ENCODE results near the gene RGS16.

RGS16 gene

DNA sequence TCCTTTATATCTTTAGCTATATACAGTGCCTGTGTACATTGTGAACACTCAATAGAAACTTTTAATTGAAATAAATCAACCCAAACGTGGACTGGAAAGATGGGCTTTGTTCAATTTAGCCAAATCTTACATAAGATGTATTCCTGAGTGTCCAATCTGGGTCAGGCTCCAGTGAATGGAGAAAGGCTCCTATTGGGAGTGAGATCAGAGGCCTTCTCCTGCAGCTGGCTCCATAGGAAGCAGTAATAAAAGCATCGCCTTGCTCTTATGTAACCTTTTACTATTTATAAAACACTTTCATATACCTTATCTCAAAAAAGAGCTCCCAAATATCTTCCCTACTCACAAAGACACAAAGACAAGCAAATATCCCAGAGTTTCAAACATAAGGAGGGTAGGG lies 24.9 kb upstream of the RGS16 start:
- no peak for DNase-seq

DNA sequence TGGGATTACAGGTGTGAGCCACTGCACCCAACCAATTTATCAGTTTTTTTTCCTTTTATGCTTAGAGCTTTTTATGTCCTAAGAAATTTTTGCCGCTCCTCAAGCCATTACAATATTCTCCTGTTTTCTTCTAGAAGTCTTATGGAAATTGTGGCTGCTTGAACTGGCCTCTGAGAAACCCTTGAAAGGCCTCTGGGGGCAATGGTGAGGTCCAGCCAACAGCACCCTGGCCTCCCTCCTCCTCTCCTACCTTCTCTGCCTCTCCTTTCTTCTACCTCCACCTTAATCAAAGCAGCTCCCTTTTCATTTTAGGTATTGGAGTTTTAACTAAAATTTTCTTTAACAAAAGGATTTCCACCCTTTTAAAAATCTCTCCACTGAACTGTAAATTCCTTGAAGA lies 24.5 kb upstream of the RGS16 start:
- no peak for DNase-seq

DNA sequence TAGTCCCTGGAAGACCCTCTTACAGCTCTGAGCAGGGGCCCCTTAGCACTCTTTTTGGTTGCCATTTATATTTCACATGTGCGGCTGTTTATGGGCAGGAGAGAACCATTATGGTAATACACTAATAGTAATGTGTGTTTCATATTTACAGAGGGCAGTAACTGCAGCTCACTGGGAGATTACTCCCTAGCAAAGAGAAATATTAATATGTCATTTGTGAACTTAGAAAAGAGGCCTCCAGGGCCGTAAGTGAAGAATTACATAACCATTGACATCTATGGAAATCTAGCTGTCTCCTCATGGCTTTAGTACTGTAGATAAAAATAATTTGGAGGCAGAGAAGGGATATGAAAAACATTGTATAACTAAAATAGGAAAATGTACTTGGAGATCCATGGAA lies 23.4 kb upstream of the RGS16 start:
- no peak for DNase-seq

DNA sequence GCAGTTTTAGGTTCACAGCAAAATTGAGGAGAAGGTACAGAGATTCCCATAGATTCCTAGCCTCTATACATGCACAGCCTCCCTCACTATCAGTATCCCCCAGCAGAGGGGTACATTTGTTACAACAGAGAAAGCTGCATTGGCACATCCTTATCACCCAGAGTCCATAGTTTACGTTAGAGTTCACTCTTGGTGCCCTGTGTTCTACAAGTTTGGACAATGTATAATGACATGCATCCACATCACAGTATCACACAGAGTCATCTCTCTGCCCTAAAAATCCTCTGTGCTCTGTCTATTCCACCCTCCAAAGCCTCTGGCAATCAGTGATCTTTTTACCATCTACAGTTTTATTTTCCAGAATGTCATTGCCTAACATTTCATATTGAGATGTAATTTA lies 22.3 kb upstream of the RGS16 start:
- DNase-seq, result no peak

DNA sequence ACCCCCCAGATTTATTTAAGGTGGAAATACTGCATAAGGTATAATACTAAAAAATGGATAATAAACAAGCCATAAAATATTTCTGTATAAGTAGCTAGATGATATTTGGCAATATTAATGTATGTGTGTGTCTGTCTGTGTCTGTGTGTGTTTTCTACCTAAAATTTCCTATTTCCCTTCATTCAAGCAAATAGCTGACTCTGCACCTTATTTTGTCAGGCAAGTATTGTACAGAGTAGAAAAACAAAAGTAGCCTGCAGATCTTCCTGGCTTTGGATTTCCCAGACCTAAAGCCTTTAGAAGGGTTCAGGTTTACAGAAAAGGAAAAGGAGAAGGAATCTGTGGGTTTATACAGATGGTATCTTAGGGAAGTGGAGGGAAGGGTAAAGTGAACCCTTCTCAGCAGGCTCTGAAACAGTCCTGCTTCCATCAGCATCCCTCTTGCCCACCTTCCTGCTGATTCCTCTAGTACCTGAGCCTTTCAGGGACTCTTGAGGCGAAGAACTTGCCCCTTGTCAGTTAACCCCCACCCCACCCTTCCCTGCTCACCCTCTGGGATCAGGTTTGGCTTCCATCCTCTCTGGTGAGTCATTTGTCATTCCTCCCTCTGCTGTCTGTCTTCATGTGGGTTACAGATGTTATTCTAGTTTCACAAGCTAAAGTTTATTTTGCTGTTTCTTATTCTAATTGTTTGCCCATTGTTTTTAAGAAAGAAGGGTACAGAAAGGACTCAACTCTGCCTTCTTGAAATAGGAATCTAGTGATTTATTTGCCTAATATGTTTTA lies 21.7 kb upstream of the RGS16 start:
- no peak for DNase-seq

DNA sequence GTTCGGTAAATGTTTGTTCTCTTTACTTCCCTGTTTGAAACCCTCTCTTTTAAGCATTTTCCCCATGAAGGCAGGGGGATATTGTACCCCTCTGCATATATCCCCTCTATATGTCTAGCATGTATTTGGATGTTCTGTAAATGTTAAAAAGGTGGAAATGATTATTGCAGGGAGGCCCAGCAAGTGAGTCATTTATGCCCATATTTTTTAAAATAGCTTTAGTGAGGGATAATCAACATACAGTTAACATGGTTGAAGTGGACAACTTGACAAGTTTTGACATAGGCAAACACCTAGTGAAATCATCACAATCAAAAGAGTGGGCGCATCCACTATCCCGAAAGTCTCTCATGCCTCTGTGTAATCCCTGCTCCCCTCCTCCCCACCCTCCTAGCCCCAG lies 20.8 kb upstream of the RGS16 start:
- DNase-seq, result no peak

DNA sequence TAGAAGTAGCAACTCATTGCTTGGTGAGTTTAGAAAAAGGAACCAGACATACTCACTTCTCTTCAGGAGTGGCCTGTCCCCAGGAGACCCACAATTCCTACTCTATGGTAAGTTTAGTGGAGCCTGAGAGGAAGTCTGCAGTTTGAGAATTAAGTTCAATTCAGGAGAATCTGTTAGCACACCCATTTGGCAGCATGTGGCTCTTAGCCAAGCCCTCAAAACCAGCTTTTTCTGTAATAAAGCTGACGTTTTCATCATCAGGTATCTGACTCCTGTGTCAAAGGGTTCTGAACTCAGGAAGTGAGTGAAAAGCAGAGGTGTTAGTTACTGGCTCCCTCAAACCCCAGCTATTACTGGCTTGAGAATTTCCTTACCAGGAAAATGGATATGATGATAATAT lies 20.4 kb upstream of the RGS16 start:
- no peak for DNase-seq

DNA sequence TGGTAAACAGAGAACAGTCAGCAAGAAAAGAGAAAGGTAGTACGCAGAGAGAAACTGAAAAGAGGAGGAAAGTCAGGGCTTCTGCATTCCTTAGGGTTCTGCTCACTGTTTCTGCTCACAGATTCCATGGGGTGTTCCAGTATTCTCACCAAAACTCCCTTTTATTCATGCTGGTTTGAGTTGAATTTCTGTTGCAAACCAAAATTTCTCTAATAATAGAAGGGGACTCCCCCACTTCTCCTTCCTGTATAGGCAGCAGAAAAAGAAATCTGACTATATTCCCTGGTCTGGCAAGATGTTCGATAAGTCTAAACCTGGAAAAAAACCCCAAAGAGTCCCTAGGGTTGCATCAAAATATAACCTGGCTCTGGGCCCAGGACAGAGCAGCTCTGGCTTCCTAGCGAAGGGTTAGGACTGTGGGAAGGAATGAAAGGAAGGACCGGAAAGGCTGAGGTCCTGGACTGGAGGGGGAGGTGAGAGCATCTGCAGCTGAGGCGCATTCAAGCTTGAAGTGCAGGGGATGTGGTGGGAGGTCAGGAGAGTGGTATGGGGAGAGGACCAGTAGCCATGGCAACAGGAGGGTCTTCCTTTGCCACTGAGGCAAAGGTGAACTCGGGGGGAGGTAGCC lies 18.8 kb upstream of the RGS16 start:
- DNase-seq, result peak; percentile 84

DNA sequence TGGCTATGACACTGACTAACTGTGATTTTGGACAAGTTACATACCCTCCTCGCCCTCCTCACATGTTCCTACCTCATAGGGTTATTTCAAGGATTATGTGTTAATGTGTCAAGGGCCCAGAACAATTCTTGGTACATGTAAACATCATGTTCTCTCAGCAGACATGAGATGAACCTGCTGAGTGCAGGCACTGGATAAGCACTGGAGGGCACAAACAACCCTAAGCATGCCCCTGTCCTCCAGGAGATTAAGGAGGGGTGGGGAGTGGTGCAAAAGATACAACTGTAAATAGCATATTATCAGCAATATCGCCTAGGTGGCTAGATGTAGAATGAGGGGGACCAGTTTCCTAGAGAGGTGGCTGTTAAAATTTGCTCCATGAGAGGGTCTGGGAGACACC lies 17.7 kb upstream of the RGS16 start:
- no peak for DNase-seq

DNA sequence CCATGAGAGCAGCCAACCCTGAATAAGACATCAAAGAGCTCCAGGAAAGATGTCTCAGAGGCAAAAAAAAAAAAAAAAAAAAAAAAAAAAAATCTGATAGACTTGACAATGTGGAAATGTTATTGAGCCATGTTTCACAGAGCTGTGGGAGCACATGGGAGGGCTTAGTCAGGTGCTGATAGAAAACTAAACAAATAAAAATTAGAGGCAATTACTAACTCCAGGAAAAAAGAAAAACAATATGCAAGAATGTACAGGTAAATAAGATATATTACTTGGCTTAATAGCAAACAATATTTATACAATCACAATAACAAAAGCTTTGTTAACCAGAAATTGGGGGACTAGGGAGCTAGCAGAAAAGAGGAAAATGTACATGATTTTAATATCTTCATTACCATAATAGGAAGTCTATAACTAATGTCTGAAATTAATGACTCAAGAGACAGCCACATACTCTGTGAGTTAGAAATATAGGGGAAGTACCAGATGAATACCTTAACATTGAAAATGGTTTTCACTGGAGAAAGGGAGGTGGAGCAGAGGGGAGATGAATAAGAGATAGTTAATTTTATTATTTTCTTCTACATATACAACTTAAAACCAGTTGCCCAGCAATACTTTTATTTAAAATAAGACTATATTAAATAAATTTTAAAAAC lies 16.9 kb upstream of the RGS16 start:
- DNase-seq, result no peak

DNA sequence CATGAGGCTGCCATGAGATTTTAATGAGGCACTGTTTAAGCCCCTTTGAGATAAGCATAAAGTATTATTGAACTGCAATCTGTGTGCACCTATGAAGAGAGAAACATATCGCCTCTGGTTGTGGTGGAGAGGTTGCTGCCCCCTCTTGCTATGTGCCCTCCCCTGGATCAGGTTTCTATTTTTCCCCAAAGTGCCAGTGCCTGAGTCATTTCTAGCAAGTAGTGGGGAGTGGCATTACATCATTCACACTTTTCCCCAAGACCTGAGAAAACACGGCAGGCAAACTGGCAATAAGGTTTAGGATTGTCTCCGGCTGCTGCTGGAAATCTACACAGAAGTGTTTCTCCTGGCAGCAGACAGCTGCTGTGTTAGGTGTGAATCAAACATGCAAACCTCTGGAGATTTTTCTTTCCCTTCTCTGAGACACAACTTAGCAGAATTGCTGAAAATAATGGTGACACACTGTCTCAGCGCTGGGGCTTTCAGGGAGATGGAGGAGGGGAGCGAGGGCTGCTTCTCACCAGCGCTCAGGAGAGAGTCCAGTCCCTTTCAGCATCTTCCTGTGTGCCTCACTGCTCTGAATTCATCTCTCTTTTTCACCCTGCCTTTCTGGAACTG lies 13.7 kb upstream of the RGS16 start:
- DNase-seq, result peak; percentile 58

DNA sequence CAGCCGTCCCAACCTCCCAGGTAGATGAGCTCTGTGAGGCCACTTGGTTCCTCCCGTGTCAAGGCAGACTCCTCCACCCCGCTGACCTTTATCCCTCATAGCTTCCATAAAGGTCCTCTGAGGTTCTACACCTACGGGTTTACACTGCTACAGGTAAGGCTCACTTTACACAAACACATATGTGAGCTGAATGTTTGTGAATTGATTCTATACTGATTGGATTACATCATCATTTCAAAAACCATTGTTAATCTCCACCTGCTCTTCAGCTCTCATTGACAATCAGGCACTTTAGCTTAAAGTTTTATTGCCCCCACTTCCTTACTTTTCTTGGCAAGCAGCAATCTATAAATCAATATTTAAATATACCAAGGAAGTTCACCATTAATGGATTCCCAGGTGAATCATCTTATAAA lies 12.8 kb upstream of the RGS16 start:
- DNase-seq, result no peak

DNA sequence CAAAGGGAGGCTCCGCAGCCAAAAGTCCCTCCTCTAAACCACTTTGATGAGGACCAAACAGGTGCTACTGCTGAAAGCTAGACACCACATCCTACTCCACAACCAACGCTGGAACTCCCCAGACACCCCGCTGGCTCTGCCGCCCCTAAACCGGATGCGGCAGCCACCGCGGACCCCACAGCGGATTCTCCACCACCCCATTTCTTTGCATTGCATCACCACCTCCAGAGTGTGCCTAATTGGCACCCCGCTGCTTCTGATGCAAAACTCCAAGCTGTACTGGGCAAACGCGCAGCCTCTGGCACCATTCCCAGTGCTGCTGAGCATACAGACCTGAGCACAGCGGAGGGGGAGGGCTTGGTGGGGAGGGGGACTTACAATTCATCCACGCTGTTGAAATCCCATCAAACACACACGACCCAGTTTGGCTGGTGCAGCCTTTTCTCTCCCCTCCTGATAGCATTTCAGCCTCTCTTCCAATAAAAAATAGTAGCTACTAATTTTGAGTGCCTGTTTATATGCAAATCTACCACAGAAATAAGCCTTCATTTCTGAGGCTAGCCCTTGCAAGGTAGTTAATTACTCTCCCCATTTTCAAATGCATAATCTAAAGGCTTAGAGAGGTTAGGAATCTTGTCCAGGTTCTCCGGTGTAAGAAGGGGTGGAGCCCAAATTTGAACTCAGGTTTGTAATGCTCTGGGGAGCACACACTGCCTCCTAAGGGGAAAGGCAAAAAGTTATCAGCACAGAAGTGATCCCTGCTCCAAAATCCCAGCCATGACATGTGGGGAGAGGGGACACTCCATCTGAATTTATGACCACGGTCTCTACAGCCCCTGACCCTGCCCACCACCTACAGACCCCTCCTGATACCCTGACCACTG lies 12.2 kb upstream of the RGS16 start:
- DNase-seq, result peak; percentile 84

DNA sequence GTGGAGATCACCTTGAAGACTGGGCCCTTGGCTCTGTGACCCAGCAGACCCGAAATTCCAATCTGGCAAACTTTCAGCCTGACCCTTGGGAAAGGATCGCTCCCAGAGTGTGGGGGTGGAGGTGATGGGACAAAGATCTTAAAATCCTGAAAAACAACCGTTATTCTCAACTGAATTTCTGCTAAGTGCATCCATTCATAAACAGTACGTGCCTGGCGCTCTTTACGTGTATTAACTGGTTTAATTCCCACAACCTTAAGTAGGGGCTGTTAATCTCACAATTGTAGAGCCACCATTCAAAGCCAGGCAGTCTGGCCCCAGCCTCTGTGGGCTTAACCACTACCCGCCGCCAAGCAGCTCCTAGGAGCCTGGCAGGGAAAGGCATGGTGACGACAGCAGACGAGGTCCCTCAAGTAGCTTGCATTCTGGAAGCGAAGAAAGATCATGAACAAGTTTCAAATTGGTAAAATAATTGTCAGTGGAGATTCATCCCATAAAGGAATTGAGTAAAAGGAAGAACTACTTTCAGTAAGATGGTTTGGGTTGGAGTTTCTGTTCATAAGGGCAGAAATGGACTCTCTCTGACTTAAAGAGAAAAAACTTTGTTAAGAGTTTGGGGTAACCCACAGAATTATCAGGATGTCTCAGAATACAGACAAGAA lies 11.4 kb upstream of the RGS16 start:
- peak; percentile 87 for DNase-seq

DNA sequence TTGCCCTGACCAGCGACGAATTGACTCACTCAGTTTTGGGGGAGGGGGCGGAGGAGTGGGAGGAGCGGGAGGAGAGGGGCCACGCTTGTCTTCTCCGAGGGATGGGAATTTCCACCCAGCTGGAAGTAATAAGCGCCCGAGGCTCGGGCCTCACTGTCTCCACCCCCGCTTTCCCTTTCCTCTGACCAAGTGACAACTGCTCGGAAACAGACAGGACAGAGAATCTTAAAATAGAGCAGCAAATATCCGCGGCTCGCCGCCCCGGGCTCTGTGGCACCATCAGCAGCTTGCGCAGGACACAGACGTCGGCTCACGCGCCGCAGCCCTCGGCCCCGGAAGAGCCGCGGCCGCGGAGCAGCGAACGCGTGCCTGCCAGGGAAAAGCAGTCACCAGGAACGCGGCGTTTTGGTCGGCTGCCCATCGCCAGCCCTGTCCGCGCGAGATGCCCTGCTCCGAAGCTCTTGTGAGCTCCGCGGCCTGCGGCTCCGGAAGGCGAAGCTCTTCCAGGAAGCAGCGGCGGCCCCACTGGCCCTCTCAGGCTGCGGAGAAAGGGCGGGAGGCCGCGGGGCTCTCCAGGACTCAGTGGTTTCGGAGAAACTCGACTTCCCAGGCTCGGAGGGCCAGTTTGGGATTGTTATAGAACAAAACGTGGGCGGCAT lies 10.7 kb upstream of the RGS16 start:
- peak; percentile 95 for DNase-seq

DNA sequence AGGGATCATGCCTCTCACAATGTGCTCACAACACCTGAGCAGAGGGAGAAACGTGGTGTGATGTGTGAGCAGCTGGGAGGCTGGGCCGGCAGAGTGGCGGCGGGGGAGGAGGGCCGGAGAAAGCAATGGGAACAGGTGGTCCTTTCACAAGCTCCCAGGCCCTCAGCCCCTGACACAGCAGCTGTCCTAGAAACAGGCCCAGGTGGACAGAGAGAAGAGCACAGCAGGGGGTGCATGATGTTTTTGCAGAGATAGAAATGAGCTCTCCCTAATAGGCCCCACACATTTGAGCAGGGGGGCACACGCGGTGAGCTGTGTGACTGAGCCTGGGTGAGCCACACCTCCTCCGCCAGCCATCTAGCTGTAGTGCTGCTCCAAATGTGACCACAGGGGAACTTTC lies 7.6 kb upstream of the RGS16 start:
- DNase-seq, result peak; percentile 50

DNA sequence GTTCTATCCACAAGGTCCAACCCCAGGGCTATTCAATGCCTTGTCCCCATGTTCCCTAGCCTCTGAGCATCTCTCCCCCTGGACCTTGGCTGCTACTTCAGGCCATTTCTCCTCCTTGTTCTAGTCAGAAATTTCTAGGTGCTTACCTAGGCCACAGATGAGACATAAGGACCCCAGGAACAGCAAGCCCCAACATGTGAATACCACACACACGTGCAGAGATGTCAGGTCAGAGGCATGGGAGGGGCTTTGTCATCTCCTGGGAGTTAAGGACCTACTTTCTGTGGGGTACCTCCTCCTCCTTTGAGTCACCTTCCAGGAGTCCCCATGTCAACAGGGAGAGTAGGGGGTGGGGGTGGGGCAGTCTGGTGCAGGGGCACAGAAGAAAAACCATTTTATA lies 7.1 kb upstream of the RGS16 start:
- DNase-seq, result no peak

DNA sequence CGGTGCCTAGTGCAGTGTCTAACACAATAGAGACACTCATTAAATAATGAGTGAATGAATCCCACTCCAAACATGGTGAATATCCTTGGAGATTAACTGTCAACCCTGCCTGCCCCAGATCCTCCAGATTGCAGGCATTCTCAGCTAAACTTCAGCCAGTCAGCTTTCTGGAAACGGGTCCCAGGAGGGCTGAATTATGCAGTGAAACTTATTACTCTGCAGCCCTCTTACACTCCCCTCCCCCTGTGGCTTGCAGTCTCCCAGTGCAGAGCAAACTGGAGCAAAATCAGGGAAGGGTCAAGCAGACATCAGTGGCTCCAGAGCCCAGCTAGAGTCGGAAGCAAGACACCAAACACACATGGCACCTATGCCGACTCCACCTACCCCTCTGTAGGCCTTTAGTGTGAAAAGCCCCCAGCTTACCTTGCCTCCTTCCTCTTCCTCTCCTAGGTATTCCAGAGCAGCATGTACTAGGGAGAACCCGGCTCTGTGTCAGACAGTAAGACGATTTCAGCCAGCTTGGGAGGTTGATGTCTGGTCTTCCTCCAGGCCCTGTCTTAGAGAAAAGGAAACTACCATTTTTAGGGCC lies 6.5 kb upstream of the RGS16 start:
- DNase-seq, result no peak

DNA sequence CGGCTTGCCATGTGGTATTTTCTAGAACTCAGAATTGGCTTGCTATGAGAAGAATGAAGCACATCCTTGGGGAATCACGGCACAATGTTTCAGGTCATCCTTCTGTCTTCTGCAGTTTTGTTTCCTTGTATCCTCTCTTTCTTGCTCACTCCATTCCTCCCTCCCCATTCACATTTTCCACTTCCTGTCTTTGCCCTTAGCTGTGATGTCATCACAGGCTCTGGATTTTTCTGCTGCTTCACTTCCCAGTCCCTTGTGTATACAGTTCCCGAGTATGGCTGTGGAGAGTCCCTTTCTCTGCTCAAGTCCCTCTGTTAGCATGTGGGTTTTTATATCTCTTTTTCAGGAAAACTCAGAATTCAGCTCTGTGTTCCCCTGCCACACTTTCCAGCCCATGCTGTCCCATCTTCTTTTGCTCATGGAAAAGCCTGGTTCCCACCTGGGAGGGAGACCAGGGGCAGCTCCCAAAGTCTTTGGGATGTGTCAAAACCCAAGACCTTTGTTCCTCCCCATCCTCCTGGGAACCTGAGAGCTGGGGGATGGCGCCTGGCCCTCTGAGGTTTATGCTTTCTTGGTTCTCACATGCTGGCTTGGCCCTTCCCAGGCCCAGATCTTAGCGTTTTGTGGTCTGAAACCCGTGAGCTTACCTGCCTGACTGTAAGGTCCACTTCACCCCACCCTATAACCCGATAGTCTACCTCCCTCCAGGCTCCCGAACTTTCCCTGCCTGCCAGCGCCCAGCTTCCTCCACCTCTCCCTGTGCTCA lies 4.8 kb upstream of the RGS16 start:
- DNase-seq, result no peak

DNA sequence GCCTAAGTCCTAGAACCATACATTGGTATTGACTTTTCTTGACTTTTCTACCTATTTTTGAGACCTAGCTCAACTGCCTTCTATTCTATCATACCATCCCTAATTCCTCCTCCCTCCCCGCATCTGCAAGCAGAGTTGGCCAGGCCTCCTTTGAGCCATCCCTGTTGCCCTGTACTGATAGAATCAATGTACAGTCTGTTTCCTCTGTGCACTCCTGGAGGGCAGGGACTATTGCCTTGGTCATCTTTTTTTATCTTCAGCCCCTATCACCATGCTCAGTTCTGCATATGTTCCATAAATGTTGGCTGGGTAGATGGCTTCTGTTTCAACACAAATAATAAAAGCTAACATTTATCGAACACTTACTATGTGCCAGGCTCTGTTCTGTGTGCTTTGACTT lies 4.0 kb upstream of the RGS16 start:
- DNase-seq, result no peak

All from femur (tissue), 1 donor.